GM18508 (cell line): ENCODE results near the gene KPNB1.

ENCODE experiments used
- ATAC-seq: cut with Tn5 transposase; IDR thresholded peaks from one replicate; pipeline ENCODE4 v1.9.1; 2021; ENCODE audit warnings: moderate number of reproducible peaks; ENCODE audit not compliant: insufficient read depth, unreplicated experiment

KPNB1 gene

DNA sequence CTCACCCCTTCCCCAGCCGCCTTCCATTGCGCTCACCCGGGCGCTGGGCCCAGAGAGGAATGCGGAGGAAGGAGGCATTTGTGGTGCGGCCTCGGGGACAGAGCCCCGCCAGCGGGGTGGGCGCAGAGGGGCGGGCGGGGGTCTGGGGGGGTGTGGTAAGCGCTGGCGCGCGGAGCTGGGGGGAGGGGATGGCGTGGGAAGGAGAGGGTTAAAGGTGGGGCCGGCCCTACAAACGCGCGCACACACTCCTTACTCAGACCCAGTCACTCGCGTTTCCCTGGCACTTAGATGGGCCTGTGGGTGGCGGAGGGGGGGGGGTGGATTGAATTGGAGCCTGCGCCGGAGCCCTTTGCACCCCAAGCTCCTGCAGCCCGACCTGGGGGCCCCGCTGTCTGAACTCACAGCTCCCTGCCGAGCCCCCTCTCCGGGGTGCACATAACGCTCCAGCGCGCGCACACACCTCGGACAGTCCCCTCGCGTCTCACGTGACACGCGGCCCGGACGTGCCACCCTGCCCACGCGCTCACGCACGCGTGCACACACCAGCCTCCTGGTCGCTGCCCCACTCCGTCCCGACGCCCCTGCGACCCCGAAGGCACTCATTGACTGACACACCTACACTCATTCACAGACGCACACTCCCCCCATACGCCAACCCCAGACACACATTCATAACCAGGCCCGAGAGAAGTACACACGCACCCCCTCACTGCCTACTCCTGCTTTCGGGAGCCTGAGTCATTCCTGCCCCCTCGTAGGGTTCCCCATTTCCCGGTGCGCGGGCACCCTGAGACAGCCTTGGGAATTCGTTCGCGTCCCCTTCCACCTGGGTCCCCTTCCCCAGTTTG, 45.1 kb downstream of the KPNB1 start:
- ATAC-seq, result no peak

DNA sequence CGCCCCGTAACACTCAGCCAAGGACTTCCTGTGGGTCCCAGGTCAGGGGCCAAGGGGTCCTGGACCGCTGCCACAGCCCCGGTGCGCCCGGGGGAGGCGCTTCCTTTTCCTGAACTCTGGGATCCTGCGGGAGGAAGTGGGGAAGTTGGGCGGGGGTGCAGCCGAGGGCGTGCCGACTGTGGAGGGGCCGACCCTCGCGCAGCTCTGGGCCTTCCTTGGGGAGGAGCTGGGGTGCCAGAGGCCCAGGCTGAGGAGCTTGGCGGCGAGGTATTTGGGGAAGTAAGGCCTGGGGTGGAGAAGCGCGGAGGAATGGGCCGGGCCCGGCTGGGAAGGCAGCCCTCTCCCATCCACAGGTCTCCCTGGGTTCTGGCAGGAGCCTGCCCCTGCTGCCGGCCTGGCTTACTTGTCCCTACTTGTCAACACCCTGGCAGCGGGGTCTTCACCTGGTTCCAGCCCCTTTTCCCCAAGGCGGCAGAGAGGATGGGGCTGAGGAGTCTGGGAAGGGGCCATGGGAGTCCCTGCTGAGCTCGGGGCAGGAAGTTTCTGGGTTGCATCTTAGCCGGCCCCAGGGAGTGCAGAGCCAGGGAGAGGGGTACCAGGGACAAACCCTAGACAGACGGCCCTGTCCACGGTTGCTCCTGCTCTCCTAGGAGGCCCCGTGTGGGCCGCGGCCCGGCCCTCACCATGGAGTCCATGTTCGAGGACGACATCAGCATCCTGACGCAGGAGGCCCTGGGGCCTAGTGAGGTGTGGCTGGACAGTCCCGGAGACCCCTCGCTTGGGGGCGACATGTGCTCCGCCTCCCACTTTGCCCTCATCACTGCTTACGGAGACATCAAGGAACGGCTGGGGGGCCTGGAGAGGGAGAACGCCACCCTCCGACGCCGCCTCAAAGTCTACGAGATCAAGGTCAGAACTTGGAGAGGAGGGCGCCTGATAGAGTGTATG, 46.0 kb downstream of the KPNB1 start:
- ATAC-seq, result no peak

DNA sequence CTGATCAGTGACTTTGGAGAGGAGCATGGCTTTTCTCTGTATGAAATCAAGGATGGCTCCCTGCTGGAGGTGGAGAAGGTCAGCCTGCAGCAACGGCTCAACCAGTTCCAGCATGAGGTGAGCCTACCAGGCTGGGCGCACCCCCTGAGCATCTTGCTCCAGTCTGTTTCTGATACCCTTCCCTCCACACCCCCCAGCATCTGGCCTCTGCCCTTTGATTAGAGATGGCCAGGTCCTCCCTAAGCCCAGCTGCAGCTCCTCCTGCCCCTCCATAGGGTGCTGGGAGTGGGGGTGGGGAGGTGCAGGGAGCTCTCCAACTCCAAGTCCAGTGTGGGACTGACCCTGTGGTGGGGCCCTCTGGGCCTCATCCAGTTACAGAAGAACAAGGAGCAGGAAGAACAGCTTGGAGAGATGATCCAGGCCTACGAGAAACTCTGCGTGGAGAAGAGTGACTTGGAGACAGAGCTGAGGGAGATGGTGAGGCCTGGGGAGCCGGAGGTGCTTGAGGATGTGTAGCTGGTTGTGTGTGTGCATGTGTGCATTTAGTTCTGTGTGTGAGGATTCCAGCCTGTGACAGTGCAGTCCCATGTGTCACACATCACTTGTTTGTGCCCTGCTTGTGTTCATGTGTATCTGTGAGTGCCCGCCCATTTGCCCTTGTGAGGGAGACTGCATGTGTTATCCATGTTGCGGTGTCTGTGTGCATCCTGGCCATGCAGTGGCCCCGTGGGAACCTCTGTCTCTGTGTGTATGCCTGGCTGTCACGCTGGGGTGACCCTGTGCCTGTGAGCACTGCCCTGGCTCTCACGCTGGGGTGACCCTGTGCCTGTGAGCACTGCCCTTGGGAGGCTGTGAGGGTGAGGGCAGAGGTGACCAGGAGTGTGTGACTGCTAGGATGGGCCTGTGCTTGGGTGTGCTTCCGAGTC, 47.3 kb downstream of the KPNB1 start:
- ATAC-seq, result no peak

DNA sequence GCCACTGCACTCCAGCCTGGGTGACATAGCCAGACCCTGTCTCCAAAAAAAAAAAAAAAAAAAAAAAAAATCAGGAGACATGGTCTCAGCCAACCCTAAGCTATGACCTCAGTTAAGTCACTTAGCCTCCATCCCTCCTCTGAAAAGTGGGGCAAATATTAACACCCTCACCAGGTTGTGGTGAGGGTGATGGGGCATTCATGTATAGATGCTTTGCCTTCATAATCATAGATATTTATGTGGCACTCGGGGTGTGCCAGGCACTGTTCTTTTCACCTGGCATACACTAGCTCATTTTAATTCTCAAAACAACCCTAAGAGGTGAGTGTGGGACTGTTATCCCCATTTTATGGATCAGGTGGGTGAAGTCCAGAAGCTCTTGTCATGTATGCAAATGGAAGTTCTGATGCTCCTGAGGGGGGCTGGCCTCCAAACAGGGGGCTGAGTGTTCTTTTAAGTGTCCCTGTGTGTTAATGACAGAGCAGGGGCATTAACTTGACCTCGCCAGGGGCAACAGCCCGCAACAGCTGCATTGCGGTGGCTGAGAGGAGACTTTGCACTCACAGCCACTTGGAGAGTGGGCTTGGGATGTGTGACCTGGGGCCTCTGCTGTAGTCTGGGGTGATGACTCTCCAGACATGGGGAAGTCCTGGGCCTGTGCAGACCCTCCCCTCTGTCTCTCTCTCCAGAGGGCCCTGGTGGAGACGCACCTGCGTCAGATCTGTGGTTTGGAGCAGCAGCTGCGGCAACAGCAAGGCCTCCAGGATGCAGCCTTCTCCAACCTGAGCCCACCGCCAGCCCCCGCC, 48.4 kb downstream of the KPNB1 start:
- no peak for ATAC-seq

DNA sequence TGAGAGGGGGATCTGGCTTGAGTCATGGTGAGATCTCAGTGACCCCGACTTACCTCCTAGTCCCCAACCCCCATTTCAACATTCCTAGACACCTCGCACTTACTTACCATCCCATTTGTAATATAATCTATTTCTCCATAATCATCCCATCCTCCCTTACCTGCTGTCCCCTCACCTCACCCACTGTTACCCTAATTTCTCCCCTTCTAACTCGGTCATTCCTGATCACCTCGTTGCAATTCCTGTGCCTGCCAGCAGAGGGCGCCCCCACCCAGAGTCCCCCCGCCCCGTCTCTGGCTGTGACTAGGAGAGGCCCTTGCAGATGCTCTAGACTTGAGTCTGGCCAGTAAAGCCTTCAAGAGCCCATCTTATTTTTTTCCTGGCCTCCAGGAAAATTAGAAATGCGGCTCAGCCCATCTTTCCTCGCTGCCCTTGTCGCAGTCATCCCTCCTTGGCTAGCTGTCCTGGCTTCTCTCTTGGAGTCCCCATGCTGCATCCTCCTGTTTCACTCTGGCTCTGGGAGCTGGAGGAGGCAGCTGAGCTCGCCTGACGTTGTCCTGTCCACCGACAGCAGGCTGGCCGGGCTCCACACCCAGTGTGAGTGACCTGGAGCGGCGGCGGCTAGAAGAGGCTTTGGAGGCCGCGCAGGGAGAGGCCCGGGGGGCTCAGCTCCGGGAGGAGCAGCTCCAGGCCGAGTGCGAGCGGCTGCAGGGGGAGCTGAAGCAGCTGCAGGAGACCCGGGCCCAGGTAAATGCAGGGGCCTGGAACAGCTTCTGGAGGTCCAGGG, 49.2 kb downstream of the KPNB1 start:
- ATAC-seq, result no peak

DNA sequence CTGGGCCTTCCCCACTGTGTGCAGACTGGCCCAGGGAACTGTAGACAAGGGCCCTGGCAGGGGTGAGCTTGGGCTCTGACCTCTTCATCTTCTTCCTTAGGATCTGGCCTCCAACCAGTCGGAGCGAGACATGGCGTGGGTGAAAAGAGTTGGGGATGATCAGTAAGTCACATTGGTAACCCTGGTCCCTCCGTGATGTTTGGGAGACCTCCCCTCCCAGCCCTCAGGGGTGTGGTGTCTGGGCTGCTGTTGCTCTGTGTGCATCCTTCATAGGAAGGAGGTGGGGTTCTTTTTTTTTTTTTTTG, 49.8 kb downstream of the KPNB1 start:
- ATAC-seq, result no peak

DNA sequence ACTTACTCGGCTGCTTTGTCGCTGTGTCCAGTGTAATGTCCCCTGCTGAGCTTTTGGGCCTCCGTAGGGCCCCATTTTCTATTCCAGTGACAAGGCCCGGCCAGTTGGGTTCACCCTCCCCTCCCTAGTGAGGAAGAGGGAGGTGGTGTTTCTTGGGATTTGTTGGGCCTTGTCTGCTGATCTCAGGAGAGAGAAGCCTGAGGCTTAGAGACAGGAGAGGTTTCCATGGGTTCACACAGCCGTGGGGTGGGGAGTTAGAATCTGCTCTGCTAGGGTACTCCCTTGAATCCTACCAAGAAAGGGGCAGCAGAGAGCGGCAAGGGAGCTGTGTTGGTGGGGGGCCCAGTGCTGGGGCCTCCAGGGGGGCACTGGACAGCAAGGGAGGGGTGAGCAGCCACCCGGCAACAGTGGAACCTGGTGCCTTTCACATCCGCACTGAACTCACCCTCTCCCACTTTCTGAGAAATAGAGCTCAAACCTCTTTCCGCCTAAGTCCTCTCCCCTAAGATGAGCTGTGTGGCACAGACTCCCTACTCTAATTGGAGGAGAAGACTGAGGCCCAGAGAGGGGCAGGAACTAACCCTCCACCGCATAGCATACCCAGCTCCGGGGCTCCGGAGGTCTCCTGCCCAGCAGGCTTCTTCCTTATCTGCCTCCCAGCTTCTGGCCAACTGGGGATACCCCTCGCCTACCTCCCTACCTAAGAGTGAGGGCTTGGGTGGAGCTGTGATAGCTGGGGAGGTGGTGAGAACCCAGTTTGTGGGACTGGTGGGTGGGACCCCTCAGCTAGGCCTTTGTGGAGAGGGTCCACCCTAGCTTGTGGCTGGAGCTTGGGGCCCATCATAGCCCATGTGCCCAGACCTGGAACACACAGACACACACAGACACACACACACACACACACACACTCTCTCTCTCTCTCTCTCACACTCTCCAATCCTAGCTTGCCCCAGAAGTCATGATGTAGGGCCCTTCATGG, 51.0 kb downstream of the KPNB1 start:
- ATAC-seq, result no peak

DNA sequence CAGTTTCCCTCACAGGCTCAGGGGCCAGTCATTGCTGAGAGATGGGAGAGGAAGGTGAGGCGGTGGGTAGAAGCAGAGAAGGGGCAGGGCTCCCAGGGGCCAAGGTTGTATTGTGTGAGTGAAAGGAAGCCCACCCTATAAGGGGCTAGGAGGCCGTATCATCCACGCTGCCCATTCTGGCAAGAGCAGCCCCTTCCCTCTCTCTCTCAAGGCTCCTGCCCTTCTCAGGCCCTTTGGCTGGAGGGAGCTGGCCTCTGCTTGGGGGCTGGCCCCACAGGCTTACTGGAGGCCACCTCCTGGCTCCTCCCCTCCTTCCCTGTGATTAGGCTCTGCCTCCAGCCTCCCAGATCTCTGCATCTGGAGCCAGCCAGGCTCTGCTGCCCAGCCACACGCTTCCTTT, 51.9 kb downstream of the KPNB1 start:
- ATAC-seq, result no peak

DNA sequence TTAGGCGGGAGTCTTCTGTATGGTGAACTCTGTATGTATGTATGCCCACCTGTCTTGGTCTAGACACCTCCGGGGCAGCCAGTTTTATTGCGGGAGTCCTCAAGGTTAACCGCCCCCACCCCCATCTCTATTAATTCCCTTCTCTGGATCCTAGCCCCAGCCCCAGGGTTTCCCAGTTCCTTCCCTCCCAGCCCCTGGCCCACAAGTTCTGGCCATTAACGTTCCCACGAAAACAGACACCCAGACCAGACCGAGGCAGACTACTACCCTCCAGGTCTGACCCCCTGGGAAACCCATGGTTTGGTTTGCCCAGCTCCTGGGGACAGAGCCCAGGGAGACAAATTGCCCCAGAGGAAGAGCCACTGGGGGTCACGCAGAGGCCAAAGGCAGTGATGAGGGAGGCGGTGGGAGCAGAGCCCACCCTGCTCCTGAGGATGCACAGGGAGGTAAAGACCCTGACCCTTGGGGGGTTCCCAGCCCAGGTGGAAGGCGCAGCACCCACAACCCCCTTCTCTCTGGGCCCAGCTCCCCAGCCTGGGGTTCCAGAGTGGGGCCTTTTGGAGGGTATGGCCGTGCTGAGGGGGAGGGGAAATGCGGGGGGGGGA, 52.8 kb downstream of the KPNB1 start:
- no peak for ATAC-seq

DNA sequence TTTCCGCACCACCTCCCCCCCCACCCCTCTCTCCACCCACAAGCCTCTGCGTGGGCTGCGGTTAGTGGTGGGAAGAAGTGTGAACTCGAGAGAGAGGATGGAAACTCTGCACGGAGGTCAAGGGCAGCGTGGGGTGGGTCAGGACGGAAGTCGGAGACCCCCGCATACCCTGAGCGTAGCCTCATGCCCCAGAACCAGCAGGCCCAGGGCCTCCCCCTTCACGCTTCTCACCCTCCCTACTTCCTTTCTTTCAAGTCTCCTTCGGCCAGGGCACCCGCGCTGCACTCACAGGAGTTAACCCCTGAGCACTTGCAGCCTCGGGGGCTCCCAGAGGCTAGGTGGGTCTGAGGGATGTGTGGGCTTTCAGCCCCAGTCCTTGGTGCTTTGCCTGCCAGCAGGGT, 53.5 kb downstream of the KPNB1 start:
- no peak for ATAC-seq

DNA sequence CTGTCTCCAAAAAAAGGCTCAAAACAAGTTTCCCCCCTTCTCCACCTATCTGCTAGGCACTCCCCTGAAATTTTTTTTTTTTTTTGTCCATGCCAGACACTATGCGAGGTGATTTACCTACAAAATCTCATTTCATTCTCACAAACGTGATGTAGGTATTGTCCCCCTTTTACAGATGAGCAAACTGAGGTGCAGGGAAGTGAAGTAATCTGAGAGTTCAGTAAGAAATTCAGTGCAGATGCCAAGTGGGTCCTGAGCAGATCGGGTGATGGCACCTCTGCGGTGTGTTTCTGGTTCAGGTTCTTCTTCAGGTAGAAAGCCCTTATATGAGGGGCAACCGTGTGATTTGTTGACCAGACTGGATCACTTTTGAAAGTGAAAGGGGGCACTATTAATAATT, 54.0 kb downstream of the KPNB1 start:
- no peak for ATAC-seq

DNA sequence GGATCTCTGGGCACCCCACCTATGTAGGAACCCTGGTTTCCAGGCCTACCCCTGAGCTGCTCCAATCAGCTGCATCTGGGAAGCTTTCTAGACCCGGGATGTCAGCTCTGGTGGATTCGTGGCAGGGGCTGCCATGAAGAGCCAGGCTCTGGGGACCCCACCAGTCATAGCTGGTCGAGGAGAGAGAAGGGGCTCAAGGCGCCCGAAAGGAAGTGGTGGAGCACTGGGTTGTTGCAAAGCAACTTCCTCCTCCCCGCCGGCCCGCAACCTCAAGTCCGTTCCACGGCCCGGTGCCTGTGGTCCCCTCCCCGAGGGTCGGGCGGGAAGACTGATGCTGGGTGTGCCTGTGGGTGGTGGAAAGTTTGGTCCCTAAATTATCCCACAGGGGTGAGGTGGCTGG, 54.4 kb downstream of the KPNB1 start:
- no peak for ATAC-seq

DNA sequence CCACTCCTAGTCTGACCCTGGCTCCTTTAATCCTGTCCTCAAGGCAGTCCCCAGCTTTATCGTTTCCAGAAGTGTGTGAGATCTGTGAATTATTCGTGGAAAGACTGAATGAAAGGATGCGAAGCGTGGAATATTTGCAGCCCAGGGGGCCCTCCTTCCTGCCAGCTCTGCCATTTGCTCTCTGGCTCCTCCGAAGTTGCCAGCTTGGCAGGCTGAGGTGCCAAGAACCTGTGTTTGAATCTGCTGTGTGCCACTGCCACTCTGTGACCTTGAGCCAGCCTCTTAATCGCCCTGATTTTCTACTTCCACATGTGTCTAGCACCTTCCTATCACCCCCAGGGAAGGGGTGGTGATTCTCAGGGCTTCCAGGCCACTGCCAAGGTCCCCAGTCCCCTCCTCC, 55.0 kb downstream of the KPNB1 start:
- no peak for ATAC-seq

DNA sequence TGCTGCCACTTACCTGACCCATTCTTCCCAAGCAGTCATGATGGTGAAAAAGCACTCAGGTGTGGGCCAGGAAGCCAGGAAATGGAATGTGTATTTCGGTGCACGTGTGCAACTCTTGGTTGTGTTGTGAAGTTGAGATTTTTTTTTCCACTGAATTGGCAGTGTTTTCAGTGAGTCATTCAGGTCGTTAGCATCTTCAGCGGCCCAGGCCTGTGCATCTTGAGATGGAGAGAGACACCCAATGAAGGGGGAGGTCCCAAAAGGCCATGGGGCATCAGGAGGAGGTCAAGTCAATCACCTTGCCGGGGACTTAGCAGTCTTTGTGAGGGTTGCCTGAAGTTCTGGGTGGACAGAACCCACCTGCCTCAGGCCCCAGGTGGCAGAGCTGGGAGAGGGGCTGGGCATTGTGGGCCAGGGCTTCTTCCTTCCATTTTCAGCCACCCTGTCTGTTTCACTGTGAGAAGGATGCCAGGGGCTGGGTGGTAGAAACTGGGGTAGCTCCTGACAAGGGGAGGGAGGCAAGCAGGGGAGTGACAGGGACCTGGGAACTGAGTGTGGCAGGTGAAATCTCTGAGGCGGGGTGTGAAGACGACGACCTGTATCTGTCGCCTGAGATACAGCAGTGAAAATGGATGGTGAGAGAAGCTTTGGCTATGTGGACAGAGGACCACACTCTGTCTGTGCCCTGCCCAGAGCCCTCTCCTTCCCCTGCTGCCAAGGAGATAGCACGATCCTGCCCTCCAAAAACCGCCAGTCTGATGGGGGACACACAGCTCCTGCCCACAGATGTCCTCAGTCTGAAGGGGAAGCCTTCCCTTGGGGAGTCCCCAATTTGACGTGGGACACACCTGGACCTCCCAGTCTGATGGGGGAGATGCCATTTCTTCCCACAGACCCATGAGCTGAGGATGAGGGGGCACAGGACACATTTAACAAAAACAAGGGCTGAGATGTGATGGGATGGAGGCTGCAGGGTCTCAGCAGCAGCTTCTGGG, 56.1 kb downstream of the KPNB1 start:
- ATAC-seq, result no peak

DNA sequence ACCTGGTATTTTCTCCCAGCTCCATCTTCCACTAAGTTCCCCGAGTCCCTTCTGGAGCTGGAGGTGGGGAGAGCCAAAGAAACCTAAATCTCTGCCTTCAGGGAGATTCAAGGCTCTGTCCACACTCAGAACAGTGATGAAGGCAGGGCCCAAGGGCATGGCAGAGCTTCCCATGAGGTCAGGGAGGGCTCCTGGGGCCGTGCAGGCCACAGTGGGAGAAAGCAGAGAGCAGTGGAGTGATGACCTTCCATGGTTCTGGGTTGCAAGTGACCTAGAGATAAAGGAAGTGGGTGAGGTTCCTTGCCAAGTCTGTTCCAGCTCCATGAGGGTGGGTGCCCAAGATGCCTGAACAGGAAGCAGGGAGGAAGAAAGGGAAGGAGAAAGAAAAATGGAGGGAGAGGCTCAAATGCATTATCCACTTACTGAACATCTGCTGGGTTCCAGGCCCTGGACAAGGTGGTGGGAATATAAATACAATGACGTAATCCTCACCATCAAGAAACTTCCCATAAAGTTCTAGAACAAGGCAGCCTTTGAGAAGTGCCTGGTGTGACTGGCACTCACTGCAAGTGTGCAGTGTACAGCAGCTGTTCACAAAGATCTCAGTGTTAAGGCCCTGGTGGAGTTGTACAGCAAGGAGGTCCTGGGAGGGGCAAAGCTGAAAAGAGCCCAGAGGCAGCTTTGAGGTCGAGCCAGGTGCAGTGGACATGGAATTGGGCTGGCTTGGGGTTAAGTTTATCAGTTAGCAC, 57.5 kb downstream of the KPNB1 start:
- ATAC-seq, result no peak

DNA sequence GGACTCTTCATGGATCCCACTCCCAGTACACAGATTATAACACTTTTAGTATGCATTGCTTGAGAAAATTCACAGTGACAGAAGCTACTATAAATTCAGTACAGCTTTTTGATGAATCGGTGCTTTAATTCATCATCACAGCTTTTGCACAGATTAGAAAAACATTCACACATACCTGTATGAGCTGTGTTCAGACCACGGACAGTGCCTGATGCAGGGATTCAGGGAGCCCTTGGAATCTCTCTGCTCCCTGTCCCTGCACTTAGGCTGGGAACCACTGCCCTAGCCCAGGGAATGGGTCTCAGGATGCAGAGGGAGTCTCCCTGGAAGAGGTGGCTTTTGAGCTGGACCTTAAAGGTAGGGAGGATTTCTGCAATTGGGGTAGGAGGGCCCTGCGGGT, 58.2 kb downstream of the KPNB1 start:
- no peak for ATAC-seq
